C4-2B (cell line): Measurements from ENCODE around the gene GLB1L2.

Source experiments
- ZFX ChIP-seq: fragments of 450-650 bp; IDR thresholded peaks from 2 replicates; pipeline ENCODE4 v1.6.1; 2017
- TF ChIP-seq, protein P1 (sequence below): fragments of 450-650 bp; conservative IDR thresholded peaks from 2 replicates; pipeline ENCODE4 v1.5.1; 2017; ENCODE audit warnings: mild to moderate bottlenecking

DNA sequence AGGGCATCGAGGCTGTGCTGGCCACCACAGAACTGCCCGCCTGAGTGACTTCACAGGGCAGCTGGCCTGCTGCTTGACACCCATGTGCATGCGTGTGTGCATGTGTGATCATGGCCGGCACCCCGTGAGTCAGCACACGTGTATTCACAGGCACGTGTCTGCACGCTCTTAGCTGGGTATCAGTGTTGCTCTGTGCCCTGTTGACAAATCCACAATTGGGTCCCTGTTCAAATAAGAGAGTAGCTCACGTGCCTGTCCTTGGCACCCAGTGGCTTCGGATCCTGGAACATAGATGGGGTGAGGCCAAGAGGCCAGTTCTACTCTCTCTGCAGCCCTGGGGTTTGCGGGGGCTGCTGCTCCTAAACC is 66.3 kb downstream of the GLB1L2 start:
- TF ChIP-seq, protein P1, sequence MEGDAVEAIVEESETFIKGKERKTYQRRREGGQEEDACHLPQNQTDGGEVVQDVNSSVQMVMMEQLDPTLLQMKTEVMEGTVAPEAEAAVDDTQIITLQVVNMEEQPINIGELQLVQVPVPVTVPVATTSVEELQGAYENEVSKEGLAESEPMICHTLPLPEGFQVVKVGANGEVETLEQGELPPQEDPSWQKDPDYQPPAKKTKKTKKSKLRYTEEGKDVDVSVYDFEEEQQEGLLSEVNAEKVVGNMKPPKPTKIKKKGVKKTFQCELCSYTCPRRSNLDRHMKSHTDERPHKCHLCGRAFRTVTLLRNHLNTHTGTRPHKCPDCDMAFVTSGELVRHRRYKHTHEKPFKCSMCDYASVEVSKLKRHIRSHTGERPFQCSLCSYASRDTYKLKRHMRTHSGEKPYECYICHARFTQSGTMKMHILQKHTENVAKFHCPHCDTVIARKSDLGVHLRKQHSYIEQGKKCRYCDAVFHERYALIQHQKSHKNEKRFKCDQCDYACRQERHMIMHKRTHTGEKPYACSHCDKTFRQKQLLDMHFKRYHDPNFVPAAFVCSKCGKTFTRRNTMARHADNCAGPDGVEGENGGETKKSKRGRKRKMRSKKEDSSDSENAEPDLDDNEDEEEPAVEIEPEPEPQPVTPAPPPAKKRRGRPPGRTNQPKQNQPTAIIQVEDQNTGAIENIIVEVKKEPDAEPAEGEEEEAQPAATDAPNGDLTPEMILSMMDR: no peak
- TF ChIP-seq ZFX: no peak
